Stimulated activated CD4-positive, alpha-beta T cell treated with anti-CD3 and anti-CD28 coated beads, TNF-alpha, amount 100 ng/mL, for 1 hour (primary cell): ENCODE results near the gene KLHL35.
"Not testable (repeated sequence)": the region's sequence is repeated elsewhere in the genome, so short reads cannot be mapped to it uniquely, and the experiment has no call there.

Experiments used
- DNase-seq, 3 donors: peaks; one replicate each; pipeline ENCODE4 v3.0.0-alpha.2; 2020; ENCODE audit warnings: low read depth in 3 of 3, low spot score in 1 of 3

KLHL35 gene

DNA sequence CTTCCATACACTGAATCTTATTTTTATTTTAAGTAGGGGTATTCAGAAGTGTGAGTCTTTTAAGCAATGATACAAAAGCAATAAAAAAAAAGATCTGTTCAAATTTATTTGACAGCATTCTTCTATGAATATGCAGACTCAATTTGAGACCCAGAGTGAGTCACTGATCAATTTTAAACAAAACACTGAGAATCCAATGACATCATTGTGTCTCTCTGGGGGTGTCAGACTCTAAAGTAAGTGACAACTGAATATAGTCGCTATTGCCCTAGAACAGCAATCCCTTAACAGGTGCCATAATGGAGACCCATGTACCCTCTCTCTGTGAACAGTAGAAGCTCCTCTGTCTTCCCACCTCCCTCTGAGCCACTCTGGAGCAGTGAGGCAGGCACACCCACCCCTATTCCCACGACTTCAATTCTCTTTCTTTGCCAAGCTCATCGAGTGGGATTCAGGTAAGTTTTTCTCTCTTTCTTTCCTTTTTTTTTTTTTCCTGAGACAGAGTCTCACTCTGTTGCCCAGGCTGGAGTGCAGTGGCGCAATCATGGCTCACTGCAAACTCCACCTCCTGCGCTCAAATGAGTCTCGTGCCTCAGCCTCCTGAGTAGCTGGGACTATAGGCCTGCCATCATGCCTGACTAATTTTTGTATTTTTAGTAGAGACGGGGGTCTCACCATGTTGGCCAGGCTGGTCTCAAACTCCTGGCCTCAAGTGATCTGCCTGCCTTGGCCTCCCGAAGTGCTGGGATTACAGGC lies 38.7 kb downstream of the KLHL35 start:
- DNase-seq = no peak

DNA sequence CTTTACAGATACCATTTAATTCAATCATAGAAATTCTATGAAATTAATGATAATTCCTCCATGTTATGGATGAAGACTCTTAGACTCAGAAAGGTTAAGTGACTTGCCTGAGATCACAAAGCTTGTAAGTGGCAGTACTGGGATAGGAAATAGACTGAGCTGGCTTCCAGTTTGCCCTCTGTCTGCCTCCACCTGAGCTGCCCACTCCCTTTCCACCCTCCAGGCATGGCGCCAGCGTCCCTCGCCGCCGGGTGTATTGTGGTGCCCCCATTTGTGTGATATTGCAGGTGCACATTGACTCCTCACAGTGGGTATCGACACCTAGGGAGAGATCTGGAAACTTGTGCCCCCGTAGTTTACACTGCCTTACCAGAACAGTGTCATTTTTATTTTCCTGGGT lies 43.1 kb downstream of the KLHL35 start:
- no peak for DNase-seq

DNA sequence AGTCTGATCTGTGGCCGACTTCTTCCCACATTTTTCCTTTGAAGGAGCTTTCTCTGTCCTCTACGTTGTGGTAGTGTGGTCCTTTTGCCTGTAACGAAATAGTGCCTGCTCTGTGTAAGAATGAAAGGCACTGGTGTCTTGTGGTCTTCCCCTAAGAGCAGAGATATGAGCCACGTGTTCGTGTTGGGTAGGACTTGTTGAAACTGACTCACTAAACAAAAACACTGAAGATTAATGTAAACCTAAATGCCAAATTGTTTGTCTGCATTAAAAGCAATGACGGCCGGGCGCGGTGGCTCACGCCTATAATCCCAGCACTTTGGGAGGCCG lies 43.8 kb downstream of the KLHL35 start:
- no peak for DNase-seq

DNA sequence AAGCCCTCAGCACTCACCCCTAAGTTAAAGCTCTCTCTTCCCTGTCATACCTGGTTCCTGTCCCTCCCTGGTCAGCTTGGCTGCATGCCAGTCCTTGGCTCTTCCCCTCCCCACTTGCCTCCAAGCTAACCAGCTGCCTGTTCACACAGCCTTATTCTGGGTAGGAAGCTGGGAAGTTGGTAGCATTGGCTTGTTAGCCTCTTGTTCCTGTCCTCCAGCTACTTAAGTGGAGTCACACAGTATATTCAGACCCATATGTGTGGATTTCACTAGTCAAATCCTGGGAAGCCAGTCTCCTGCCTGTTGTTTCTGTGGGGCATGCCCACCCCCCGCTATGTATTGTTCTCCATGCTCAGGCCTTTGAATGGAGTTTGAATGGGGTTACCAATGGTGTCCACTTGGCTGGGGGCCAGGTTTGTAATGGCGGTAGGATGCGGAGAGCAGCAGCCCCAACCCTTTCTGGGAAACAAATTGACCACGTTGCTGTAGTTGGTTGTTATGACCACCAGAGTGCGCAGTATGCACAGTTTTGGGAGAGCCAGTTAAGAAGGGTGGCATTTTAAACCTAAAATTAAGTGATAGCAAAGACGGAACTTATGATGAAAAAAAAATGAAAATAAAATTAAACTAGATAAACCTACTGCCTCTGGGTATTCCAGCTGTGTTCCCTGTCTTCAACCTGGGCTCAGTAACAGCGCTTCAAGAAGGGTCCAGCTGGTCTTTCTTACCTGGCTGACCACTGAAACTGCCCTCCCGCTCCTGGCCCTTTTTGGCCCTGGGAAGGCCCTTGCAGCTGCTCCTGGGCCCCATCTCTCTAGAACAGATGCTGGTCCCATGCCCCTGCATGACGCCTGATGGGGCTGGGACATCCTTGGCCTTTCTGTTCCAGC lies 44.4 kb downstream of the KLHL35 start:
- peak; percentile 28 to 41 (median 35) for DNase-seq

DNA sequence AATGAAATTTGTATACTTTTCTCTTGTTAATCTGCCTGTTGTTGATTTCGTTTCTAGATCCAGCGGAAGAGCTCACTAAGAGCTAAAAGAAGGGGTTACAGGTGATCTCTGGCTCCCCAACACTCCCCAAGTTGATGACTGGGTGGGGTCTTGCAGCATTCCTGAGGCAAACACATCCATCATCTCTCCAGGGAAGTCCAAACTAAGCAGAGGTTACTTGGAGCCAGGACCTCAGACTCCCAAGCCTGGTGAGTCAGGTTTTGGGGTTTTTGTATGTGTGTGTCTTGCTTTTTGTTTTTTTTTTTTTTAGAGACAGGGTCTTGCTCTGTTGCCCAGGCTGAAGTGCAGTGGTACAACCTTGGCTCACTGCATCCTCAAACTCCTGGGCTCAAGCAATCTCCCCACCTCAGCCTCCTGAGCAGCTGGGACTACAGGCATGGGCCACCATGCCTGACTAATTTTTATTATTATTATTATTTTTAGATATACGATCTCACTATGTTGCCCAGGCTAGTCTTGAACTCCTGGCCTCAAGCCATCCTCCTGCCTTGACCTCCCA lies 45.2 kb downstream of the KLHL35 start:
- DNase-seq = no peak

DNA sequence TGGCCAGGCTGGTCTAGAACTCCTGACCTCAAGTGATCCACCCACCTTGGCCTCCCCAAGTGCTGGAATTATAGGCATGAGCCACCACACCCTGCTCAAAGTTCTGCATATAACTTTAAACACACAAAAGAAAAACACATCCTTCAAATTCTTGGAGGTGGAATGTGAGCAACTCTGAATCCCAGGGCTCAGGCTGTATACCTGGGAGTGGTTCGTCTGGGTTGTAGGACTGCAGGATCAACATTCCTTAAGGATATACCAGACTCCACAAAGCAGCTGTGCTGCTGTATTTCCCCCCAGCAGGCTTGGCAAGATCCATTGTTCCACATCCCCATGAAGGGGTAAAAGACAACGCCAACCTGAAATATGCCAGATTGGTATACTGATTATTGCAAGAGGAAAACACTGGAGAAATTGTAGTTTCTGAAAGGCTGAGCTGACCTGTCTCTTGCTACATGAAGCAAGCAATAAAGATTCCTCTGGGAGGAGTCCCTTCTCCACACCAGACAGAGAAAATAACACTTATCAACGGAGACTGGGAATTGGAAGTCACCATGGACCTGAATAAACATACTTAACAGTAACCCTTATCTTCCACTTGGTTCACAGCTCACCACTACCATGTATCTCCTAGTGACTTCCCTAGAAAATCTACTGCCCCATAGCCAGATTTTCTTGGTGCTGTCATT lies 45.9 kb downstream of the KLHL35 start:
- DNase-seq = no peak

DNA sequence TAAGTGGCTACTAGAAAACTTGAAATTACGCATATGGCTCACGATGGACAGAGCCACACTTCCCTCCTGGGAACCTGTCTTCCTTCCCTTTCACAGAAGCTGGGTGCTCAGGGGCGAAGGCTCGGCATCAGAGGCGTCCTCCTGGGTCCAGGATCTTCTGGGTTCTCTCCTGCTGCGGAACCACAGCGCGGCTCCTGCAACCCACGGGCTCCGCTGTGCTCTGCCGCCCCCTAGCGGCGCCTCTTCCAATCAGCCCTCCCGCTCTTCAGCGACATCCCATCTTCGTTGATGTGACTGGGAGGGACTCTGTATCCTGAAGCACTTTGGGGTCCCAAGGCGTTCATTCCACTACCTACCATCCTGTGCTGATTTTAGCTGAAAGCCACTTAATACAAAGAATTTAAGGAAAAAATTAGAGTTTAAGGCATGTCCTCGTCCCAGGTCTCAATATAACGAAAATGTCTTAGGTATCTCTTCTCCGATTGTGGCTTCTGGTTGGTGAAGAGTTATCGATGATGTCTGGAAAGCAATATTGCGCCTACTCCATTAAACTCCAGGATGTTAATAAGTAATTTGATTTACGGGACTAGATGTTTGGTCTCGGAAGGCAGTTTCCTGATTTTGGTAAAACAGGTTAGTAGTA lies 48.4 kb downstream of the KLHL35 start:
- DNase-seq = peak; percentile 43 to 72 (median 63)

DNA sequence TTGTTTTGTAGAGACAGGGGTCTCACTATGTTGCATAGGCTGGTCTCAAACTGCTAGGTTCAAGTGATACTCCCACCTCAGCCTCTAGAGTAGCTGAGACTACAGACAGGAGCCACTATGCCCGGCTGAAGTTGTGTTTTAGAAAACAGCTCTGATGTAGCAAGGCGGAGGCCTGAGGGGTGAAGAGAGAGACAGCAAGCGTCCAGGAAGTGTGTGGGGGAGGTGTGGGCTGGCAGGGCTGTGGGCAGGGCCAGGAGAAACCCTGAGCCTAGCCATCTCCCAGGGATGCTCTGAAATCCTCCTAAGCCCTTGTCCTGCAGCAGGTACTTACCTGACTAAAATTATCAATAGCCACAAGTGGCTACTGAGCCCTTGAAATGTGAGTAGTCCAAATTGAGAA lies 49.8 kb downstream of the KLHL35 start:
- no peak for DNase-seq

DNA sequence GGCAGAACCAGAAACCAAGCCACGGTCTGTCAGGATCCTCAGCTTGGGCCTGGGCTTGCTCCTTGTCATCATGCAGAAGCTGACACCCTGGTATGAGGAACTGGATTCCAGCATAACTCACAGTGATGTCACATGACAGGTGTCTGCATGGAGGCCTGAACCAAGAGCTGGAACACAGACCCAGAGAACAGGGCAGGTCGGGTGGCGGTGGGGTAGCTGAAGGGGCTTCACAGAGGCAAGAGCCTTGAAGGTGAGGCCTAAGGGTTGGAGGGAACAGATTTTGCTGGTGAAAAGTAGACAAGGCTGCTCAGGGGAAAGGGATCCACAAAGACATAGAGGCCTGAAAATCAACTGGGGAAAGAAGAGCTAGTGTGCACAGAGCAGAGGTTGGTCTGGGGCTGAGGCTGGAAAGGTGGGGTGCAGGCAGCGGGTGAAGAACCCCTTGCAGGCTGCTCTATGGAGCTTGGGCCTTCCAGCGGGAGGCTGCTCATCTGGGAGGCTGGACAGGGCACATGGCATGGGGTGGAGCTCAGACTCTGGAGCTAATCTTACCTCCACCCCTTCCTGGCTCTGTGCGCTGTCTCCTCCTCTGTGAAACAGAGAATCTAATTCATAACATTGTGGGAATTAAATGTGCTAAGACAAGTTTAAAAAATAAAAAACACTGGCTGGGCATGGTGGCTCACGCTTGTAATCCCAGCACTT lies 52.1 kb downstream of the KLHL35 start:
- DNase-seq = no peak

DNA sequence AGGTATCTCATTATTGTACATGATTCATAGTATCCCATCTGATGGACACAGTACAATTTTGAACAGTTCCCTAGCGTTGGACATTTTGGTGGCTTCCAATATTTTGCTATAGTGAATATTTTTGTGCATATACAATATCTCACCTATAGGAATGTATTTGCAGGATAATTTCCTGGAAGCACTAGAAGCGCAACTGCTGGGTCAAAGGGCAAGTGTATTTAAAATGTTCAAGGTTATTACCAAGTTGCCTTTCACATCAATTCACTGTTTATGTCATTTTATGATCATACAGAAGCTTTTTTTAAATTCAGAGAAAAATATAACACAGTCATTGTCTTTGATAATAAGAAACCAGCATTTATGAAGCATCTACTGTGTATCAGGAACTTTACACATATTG lies 52.8 kb downstream of the KLHL35 start:
- DNase-seq = no peak

DNA sequence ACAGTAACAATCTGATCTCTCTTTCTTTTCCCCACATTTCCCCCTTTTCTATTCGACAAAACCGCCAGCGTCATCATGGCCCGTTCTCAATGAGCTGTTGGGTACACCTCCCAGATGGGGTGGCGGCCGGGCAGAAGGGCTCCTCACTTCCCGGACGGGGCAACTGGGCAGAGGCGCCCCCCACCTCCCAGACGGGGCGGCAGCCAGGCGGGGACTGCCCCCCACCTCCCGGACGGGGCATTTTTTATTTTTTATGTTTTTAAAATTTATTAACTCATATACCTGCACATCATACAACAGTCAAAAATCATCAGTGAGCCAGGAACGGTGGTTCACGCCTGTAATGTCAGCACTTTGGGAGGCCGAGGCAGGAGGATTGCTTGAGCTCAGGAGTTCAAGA lies 54.2 kb downstream of the KLHL35 start:
- not testable (repeated sequence) for DNase-seq

DNA sequence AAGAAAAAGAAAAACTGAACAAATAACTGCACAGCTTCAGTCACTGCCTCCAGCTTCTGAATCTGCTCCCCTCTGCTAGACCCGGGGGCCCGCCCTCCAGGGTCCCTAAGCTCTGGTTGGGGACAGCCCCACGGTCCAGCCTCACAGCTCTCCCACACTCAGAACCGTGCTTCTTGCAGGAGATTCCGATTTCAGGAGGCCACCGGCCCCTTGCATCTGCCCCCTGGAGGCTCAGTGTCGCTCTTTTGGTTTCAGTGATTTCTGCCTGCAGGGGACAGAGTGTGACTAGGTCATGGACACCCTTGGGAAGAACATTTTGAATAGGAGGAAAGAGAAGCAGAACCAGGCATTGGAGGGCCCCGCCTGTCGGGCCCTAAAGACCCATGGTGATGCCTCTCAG lies 56.8 kb downstream of the KLHL35 start:
- no peak for DNase-seq

DNA sequence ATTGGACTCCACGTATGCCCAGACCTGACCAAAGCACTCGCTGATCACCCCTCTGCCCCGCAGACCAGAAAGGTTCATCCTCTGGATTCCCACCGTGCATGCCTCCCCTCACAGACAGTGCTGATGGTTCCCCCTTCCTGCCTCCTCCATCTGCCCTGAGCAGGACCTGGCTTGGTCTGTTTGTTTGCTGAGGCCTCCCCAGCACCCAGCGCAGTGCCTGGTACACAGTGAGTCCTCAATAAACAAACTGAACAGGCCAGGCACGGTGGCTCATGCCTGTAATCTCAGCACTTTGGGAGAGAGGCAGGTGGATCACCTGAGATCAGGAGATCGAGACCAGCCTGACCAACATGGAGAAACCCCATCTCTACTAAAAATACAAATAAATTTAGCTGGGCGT lies 57.4 kb downstream of the KLHL35 start:
- DNase-seq = no peak

DNA sequence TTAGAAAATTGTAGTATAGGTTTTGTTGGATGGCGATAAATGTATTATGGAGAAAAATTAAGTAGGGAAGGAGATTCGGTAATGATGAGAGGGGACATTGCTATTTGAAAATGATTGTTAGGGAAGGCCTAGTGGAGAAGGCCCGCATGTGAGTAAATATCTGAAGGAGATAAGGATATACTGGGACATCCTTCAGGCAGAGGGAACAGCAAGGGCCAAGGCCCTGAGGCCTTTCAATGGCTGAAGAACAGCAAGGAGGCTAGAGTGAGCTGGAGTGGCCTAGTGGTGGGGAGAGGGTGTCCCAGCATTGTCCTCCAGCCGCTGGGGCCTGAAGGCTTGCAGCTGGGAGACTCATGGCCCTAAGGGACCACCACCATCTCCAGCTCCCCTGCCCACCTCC lies 58.4 kb downstream of the KLHL35 start:
- DNase-seq = no peak

DNA sequence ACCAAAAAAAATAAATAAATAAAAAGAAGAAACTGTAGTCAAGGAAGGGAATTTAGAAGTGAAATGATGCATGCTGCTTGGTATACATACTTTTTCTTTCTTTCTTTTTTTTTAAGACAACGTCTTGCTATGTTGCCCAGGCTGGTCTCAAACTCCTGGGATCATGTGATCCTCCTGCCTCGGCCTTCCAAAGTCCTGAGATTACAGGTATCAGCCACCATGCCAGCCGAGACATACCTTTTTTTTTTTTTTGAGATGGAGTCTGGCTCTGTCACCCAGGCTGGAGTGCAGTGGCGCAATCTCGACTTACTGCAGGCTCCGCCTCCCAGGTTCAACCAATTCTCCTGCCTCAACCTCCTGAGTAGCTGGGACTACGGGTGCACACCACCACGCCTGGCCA lies 59.8 kb downstream of the KLHL35 start:
- no peak for DNase-seq
